Tibial nerve (tissue), 4 donors: ENCODE results near the gene SLC25A34.

Experiments used
- EP300 ChIP-seq, 2 donors: sonication (generic); formaldehyde crosslinking; IDR thresholded peaks; one replicate each; pipeline ENCODE4 v1.6.1; 2017; ENCODE audit warnings: antibody characterized with exemption in 2 of 2, mild to moderate bottlenecking in 1 of 2
- POLR2A ChIP-seq, 2 donors: fragments of 450-650 bp; IDR thresholded peaks; one replicate each; pipeline ENCODE4 v1.6.1; 2017; ENCODE audit warnings: antibody characterized with exemption in 2 of 2, mild to moderate bottlenecking in 2 of 2, moderate library complexity in 2 of 2
- TF ChIP-seq, protein P1 (sequence below), 5 experiments: fragments of 200-600 bp in 3 of 5; fragments of 450-650 bp in 2 of 5; sonication (generic) in 3 of 5; IDR thresholded peaks; one replicate each; pipeline ENCODE4 v1.5.1; 2016 to 2019; ENCODE audit warnings: antibody characterized with exemption in 5 of 5, mild to moderate bottlenecking in 3 of 5, moderate library complexity in 2 of 5

DNA sequence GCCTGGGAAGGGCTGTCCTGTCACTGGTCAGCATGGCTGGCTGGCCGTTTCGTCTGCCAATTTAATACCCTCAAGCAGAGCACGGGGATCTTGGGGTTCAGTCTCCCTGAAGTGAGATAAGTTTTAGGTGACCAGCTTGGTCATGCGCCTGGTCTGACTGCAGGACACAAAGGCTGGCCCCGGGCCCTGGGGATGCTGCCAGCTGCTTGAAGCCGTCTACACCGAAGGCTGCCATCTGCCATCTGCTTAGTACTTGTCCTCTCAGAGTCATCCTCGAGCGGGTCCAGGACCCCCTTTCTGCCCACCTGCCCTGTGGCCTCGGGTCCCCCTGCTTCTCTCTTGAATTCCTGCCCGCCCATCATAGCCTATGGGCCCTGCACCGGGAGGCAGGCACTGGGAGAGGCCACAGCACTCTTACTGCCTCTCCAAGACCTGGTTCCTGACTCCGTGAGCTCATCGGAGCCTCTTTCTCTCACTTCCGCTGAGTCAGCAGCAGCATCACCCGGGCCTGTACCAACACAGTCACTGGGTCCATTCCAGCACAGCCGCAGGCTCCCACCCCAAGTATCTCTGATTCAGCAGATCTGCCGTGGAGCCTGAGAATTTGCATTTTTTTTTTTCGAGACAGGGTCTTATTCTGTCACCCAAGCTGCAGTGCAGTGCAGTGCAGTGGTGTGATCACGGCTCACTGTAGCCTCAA lies 29.6 kb downstream of the SLC25A34 start:
- TF ChIP-seq POLR2A (IDR thresholded peaks at IDR 0.05) (no peak), EP300 (IDR thresholded peaks at IDR 0.05) (no peak)
- TF ChIP-seq, protein P1, sequence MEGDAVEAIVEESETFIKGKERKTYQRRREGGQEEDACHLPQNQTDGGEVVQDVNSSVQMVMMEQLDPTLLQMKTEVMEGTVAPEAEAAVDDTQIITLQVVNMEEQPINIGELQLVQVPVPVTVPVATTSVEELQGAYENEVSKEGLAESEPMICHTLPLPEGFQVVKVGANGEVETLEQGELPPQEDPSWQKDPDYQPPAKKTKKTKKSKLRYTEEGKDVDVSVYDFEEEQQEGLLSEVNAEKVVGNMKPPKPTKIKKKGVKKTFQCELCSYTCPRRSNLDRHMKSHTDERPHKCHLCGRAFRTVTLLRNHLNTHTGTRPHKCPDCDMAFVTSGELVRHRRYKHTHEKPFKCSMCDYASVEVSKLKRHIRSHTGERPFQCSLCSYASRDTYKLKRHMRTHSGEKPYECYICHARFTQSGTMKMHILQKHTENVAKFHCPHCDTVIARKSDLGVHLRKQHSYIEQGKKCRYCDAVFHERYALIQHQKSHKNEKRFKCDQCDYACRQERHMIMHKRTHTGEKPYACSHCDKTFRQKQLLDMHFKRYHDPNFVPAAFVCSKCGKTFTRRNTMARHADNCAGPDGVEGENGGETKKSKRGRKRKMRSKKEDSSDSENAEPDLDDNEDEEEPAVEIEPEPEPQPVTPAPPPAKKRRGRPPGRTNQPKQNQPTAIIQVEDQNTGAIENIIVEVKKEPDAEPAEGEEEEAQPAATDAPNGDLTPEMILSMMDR (IDR thresholded peaks at IDR 0.05), result no peak
